Measurements from ENCODE around the gene C16orf95.

The C16orf95 gene

DNA sequence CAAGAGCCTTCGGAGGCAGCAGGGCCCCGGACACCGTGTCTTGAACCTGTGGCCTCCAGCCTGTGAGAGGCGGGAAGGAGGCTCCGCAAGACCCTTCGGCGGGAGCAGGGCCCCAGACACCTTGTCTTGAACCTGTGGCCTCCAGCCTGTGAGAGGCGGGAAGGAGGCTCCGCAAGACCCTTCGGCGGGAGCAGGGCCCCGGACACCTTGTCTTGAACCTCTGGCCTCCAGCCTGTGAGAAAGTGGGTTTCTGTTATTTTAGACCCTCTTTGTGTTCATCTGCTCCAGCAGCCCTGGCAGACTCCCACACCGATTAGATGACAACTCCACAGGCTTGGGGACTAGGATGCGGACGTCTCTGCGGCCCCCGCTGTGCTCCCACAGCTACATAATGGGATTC lies 36.4 kb upstream of the C16orf95 start:
- no peak for DNase-seq (ENCODE audit: low spot score)
- TF ChIP-seq, protein P1, sequence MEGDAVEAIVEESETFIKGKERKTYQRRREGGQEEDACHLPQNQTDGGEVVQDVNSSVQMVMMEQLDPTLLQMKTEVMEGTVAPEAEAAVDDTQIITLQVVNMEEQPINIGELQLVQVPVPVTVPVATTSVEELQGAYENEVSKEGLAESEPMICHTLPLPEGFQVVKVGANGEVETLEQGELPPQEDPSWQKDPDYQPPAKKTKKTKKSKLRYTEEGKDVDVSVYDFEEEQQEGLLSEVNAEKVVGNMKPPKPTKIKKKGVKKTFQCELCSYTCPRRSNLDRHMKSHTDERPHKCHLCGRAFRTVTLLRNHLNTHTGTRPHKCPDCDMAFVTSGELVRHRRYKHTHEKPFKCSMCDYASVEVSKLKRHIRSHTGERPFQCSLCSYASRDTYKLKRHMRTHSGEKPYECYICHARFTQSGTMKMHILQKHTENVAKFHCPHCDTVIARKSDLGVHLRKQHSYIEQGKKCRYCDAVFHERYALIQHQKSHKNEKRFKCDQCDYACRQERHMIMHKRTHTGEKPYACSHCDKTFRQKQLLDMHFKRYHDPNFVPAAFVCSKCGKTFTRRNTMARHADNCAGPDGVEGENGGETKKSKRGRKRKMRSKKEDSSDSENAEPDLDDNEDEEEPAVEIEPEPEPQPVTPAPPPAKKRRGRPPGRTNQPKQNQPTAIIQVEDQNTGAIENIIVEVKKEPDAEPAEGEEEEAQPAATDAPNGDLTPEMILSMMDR (IDR thresholded peaks at IDR 0.05; ENCODE audit: borderline replicate concordance, control extremely low read depth, extremely low read depth, insufficient read depth, missing control alignments) = no peak
- in situ Hi-C loops (cut with MboI; ENCODE audit: low sequenced_read_pairs, unreplicated experiment) = no loop called here

DNA sequence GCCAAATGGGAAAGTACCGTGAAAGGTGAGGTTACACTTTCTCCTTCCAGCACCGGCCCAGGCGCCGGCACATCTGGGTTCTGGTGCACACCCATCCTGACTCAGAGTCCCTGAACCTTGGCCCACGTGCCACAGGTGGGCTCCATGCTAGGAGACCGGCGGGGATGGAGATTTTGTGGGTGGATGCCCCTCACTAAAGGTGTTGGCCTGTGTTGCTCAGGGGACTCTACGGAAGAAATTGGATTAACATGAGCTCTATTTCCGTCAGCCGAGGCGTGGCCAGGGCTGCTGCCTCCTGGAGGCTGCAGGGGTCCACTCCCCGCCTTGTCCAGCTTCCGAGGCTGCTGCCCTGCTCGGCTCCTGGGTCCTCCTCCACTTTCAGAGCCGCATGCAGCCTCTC lies 35.6 kb upstream of the C16orf95 start:
- in situ Hi-C loops (cut with MboI; ENCODE audit: low sequenced_read_pairs, unreplicated experiment) = no loop called here
- TF ChIP-seq, protein P1 (IDR thresholded peaks at IDR 0.05; ENCODE audit: borderline replicate concordance, control extremely low read depth, extremely low read depth, insufficient read depth, missing control alignments) = no peak
- no peak for DNase-seq (ENCODE audit: low spot score)

DNA sequence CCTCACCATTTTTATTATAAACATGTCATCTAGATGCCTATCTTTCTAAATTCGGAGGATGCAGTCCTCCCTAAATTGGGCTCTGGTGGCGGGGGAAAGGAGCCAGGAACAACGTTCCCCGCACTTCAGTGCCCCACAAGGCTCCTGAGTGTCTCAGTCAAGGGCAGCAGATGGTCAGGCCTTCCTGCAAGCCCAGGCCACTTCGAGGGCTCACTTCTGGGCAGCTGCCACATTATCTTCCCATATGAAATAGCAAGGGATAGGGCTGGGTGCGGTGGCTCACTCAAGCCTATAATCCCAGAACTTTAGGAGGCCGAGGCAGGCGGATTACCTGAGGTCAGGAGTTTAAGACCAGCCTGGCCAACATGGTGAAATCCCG lies 34.1 kb upstream of the C16orf95 start:
- TF ChIP-seq, protein P1 (IDR thresholded peaks at IDR 0.05; ENCODE audit: borderline replicate concordance, control extremely low read depth, extremely low read depth, insufficient read depth, missing control alignments) = no peak
- no peak for DNase-seq (ENCODE audit: low spot score)
- in situ Hi-C loops (cut with MboI; ENCODE audit: low sequenced_read_pairs, unreplicated experiment) = no loop called here

DNA sequence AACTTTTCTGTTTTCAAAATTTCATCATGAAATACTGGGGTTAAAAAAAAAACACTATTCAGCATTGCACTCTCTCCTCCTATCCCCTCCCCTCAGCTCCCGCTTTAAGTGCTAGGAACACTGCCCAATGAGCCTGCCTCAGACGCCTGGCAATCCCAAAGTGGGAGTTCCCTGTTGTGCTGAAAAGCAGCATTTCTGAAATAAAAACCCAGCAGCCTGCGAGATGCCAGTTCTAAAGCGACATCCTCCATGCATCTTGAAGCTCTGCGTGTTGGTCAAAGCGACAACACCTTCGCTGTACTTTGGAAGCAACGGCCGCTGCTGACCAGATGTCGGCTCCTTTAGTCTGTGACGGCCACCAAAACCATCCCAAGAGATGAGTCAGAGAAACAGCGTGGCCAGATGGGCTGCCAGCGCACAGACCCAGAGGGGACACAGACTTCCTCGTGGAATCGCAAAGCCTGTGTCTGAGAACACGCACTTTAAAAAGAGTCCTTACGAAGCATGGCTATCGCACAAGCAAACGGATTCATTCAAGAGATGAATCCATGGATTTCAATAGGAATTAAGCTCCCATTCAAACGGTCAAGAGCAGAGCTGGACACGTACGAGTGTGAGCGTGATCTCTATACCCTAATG lies 33.6 kb upstream of the C16orf95 start:
- TF ChIP-seq, protein P1 (IDR thresholded peaks at IDR 0.05; ENCODE audit: borderline replicate concordance, control extremely low read depth, extremely low read depth, insufficient read depth, missing control alignments) = no peak
- no peak for DNase-seq (ENCODE audit: low spot score)
- in situ Hi-C loops (cut with MboI; ENCODE audit: low sequenced_read_pairs, unreplicated experiment) = no loop called here

DNA sequence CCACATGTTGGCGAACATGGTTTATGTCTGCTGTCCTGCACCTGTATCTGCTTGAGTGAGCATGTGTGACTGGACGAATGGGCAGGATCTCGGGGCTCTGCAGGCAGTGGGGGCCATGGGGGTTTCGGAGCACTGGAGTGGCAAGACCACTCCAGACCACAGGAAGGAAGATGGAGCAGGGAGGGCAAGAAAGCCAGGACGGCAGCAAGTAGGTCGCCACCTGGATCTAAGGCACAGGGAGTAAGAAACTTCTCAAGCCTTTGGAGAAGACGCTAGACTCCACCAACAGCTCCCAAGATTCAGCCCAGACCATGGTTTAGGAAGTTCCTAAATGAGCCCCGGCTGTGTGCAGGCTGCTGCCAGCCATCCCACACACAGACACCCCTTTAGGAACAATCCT lies 32.8 kb upstream of the C16orf95 start:
- no peak for DNase-seq (ENCODE audit: low spot score)
- in situ Hi-C loops (cut with MboI; ENCODE audit: low sequenced_read_pairs, unreplicated experiment) = no loop called here
- TF ChIP-seq, protein P1 (IDR thresholded peaks at IDR 0.05; ENCODE audit: borderline replicate concordance, control extremely low read depth, extremely low read depth, insufficient read depth, missing control alignments) = no peak

DNA sequence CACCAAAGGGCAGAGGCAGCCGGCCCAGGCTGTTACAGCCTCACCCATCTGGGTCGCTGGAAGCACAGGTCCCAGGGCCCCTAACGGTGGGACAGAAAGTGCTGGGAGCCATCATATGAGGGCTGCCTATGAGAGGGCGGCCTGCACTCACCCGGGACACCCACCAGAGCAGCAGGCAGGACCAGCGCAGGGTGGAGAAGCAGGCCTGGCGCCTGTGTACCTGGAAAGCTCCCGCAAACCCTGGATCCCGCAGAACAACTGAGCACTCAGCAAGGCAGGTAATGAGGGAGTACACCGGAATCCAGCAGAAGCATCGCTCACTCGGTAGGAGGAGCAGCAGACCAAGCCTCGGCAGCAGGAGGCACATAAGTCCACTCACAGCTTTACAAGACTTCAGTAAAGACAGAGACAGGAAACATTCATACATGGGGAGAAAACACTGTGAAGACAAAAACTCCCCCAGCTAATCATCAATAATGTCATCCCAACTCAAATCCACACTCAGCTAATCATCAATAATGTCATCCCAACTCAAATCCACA lies 31.5 kb upstream of the C16orf95 start:
- in situ Hi-C loops (cut with MboI; ENCODE audit: low sequenced_read_pairs, unreplicated experiment) = no loop called here
- TF ChIP-seq, protein P1 (IDR thresholded peaks at IDR 0.05; ENCODE audit: borderline replicate concordance, control extremely low read depth, extremely low read depth, insufficient read depth, missing control alignments) = no peak
- no peak for DNase-seq (ENCODE audit: low spot score)

All from GM13976 (cell line).